Adrenal gland (tissue), 5 donors: Measurements from ENCODE around the gene FCAR.
"Not testable (repeated sequence)": the region's sequence is repeated elsewhere in the genome, so short reads cannot be mapped to it uniquely, and the experiment has no call there.

Source experiments
- CTCF ChIP-seq, 6 experiments: fragments of 450-650 bp in 4 of 6; fragments of 200-600 bp in 2 of 6; sonication (generic) in 1 of 6; IDR thresholded peaks; 1 replicate in 5 of 6; 2 replicates in 1 of 6; pipeline versions ENCODE4 v1.5.1 to v1.8.0; 2016 to 2021; ENCODE audit warnings: antibody characterized with exemption in 6 of 6, mild to moderate bottlenecking in 2 of 6, moderate library complexity in 1 of 6
- POLR2A ChIP-seq, 2 donors: fragments of 450-650 bp; IDR thresholded peaks; one replicate each; pipeline ENCODE4 v1.6.1; 2017; ENCODE audit warnings: antibody characterized with exemption in 2 of 2, mild to moderate bottlenecking in 2 of 2, moderate library complexity in 1 of 2
- donor health status: DM: no; HTN: no; CAD: no.

- TF ChIP-seq POLR2A, CTCF (IDR thresholded peaks at IDR 0.05): not testable (repeated sequence)
Measured at GRCh38 chr19:54824416-54824815, 49.6 kb upstream of the FCAR start.
